ENCODE data around the gene KRT3.

The KRT3 gene

DNA sequence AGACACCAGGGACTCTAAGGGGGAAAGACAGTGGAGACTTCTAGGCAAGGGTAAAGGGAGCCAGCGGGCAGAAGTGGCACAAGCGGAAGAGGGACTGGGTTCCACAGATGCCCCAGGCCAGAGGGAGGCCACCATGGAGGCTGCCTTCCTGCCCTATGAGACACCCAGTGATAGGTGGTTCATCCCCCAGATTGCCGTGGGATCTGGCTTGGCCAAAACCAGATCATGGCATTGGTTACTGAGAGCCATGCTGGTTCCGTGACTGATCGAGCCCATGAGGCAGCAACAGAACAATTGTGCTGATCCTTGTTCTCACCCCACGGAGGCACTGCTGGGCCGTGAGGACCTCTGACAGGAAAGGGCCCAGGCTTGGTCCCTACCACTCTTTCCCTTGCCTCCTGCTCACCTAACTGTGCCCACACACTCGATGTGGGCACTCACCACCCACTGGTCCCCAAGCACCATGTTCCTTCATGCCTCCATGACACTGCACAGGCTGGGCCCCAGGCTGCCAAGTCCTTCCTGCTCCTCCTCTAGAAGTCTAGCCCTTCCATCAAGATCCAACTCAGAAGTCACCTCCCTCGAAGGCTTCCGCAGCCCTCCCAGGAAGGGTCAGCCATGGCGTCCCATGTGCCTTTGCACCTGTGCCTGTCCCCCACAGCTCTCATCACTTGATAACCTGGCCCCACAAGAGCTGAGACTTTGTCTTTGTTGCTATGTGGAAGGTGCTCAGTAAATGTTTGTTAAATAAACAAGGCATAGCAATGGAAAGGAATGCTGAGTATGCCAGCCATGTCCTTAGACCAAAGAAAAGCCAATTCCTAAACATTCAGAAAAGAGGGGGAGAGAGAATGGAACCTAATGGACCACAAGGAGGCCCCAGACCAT lies 30.9 kb upstream of the KRT3 start:
- DNase-seq, result no peak

DNA sequence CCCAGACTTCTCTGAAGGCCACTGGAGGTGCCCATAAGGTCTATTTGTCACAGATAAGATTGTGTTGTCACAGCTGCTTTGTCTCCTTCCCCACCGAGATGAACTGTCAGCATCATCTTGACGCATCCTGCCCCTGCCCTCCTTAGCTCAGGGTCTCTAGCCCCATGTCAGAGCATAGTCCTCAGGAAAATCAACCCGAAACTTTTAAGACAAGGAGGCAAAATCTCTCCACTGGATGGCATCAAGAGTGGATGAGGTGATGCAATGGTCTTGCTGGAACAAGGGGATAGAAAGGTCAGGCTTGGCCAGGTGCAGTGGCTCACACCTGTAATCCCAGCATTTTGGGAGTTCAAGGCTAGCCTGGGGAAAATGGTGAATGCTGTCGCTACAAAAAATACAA lies 30.0 kb upstream of the KRT3 start:
- no peak for DNase-seq

- DNase-seq, result no peak
Measured at GRCh38 chr12:52824741-52825410, 29.0 kb upstream of the KRT3 start.

DNA sequence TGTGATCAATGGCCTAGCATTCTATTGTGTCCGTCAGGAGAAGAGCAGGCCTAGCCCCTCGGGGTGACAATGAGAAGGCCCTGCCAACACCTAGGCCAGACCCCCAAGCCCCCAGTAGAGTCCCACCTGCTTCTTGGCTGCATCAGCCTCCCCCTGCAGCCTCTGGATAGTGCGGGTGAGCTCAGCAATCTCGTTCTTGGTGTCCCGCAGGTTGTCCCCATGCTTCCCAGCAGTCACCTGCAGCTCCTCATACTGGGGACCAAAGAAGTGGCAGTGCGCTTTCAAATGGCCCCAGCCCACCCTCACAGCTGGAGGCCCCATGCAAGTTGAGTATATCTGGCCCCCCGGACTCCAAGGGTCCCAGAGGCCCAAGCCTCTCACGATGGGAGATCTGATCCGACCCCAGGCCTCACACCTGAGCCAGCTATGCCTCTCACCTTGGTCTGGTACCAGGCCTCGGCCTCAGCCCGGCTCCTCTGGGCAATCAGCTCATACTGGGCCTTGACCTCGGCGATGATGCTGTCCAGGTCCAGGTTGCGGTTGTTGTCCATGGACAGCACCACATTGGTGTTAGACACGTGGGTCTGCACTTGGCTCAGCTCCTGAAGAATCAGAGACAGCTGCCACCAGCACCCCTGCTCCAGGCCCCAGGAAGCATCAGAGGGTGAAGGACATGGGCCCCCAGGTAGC lies 28.0 kb upstream of the KRT3 start:
- no peak for DNase-seq

DNA sequence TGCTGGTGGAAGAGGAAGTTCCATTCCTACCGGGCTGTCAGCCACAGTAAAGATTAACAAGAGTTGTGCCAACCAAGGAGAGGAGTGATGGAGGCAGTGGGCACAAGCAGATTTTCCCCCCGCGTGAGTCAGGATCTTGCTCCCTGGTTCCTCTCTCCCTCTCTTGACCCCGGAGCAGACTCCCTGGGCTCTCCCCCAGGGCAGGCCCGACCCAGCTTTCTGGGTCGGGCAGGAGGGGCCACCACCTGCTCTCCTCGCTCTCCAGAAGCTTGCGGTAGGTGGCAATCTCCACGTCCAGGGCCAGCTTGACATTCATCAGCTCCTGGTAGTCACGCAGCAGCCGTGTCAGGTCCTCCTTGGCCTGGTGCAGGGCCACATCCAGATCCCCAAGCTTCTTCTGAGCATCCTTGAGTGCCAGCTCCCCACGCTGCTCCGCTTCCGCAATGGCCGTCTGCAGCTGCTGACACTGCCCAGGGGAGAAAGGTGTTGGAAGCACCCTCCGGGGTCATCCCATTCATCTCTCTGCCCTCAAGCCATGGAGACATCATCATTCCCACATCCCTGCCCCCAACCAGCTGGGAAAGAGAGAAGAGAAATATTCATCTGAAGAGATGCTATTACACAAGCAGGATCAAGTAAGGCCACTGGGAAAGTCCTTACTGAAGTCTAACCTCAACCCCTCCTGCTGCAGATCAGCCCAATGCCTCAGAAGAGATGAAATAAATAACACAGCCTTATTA lies 27.0 kb upstream of the KRT3 start:
- DNase-seq, result no peak

DNA sequence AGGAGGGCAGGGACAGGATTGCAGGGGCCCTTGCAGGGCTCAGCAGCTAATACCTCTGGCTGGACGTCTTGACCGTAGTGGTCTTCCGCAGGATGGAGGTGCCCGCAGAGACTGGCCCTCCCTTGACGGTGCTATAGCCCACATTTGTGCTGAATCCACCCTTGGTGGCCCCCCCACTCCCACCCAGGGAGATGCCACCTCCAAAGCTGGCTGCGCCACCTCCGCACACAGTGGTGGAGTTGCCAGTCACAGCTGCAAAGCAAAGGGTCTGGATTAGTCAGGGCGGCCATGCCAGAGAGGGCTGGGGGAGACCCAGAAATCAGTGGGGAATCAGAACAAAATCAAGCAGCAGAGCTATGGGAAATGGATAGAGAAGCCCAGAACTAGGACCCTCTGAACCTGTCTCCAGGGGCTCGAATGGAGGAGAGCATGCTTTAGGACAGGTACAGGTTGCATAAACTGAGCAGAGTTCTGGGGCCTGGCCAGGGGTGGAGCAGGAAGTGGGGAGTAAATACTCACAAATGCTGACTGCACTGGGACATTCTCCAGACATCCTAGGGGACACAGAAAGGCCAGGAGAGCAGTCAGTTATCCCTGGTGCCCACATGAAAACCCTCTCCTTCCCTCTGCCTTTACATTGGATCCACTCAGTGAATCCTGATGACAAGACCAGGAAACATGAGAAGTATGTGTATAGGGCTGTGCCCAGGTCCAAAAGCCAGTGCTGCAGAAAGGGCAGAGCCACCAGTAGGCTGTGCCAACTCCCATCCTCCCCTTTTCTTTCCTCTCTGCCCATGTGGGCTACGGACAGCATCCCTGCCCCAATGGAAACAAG lies 26.1 kb upstream of the KRT3 start:
- DNase-seq, result no peak

- no peak for DNase-seq
Measured at GRCh38 chr12:52821071-52821730, 25.3 kb upstream of the KRT3 start.

GRCh38 chr12:52820521-52820920 lies 24.6 kb upstream of the KRT3 start:
- DNase-seq, result no peak

DNA sequence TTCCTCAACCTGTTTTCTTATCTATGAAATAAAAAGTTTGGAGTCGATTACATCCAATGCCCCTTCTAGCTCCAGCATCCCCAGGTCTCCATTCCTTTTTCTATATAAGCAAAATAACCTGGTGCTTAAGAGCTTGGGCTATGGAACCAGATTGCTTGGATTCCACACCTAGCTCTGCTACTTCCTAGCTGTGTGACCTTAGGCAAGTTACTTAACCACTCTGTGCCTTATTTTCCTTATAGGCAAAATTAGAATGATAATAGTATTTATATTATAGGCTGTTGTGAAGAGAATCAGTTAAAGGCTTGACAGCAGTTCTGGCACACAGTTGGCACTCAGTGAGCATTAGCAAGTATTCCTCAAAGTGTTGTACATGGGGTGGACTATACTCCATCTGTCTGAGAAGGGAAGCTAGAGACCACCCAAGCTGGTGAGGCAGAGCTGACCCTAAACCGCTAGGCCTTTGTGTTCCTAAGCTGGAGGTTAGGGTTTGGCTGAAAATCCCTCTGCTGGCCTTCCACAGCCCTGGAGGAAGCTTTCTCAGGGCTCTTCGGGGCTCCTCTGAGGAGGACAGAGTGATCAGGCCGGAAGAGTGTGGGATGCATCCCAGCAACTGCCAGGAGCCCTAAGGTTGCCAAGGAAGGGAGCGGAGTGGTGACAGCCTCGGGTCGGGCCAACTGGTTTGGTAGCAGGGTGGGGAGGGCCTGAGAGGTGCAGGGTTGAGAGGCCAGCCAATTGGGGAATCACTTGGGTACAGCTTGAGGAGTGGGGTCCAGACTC lies 24.0 kb upstream of the KRT3 start:
- no peak for DNase-seq

GRCh38 chr12:52818887-52819420 lies 23.0 kb upstream of the KRT3 start:
- DNase-seq, result no peak

DNA sequence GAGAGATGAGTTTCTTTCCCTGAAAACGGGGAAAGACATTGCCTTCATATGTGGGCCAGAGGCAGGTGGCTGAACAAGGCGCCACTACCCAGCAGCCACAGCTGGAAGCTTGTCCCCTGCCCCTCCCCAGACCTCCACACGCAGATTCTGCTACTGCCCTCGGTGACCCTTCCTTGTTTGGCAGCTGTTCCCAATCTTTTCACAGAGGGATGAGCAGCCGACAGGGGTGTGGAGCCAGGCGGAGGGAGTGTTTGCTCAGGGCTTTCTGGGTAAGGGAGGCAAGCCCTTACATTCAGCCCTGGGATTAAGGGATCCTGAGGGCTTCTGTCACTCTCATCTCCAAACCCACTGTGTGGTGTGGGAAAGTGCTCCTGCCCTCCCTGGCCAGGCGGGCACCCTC lies 22.5 kb upstream of the KRT3 start:
- no peak for DNase-seq

GRCh38 chr12:52817699-52818238 lies 21.9 kb upstream of the KRT3 start:
- DNase-seq, result no peak

- DNase-seq, result no peak
Measured at GRCh38 chr12:52817003-52817698, 21.2 kb upstream of the KRT3 start.

DNA sequence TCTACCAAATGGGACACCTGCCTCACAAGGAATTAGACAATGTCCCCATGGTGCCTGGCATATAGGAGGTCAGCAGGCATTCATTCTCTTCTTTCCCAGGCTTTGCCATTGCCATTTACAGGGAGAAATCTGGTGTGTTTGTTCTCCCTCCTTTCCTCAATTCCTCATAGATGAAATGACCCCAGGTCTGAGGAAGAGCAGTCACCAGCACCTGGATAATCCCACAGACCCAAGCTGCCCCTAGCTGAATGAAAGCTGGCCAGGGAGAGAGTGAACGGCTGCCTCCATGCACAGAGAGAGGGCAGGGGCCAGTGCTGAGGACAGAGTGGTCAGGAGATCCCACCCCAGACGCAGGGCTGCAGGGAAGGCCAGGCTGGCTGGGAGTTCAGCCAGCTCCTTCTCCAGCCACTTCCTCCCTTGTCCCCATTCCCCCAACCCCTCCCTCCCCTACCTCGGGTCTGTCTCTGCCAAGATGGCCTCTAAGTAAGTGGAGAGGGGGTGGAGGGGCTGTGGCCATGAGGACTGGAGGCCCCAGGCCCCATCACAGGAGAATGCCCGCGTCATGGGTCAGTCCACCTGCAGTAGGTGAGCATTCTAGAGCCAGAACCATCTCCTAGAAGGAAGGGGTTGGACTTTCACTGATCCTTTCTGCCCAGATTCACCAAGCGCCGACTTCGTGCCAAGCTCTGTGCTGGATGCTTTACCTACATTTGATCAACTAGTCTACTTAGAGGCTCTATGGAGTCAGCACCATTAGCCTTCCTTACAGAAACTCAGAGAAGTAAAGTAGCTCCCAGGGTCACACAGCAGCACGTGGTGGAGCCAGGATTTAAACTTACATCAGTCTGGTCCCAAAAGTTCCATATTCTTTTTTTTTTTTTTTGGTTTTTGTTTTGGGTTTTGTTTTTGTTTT lies 20.0 kb upstream of the KRT3 start:
- no peak for DNase-seq

DNA sequence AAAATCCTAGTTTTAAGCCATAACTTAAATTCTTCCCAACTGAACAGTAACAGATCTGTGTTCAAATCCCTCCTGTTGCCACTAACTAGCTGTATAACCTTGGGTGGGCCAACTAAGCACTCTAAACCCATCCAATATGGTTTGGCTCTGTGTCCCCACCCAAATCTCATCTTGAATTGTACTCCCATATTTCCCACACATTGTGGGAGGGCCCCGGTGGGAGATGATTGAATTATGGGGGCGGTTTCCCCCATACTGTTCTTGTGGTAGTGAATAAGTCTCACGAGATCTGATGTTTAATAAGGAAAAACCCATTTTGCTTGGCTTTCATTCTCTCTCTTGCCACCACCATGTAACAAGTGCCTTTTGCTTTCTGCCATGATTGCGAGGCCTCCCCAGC lies 19.2 kb upstream of the KRT3 start:
- DNase-seq, result no peak

DNA sequence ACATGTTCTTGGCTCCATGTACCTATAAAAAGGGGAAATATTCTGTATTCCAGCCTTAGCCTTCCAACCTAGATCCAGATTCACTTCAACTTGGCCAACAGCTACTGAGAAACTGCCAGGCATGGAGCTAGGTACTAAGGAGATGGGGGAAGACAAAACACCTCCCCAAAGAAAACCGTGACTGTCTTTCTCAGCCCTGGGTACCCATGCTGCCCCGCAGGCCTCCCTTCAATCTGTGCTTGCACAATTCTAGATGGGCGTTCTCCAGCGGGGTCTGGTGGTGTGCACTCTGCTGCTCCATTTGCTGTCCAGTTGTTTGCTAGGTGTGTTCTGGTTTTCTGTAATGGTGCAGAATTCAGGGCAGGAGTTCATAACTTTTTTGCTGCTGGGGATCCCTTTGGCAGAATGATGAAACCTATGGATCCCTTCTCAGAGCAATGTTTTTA lies 18.8 kb upstream of the KRT3 start:
- no peak for DNase-seq

GRCh38 chr12:52813885-52814709 lies 18.2 kb upstream of the KRT3 start, which contains the start of gene KRT4:
Gene KRT4 (minus strand): TSS chr12:52814116. CDS start chr12:52814058, 58 bp downstream.
- no peak for DNase-seq

Measured in stimulated activated naive CD4-positive, alpha-beta T cell (primary cell).